Measurements from ENCODE around the gene SLIT3. TPM values are rescaled to one million over a fixed set of nuclear protein-coding genes. Genes with fewer than 3 reads are reported as not detected.

Gene SLIT3
- polyA plus RNA-seq, 3 donors, result 48.8 to 51.1 (median 50.1) TPM

GRCh38 chr5:168790671-168791250 is 510.2 kb downstream of the SLIT3 start:
- DNase-seq (ENCODE audit: low read depth in 3 of 3, low spot score in 2 of 3), result no peak

- no peak for DNase-seq (ENCODE audit: low read depth in 3 of 3, low spot score in 2 of 3)
These were observed 510.8 kb downstream of the SLIT3 start for GRCh38 chr5:168790002-168790635.

GRCh38 chr5:168788786-168789185 is 512.2 kb downstream of the SLIT3 start:
- DNase-seq (ENCODE audit: low read depth in 3 of 3, low spot score in 2 of 3), result no peak

- DNase-seq (ENCODE audit: low read depth in 3 of 3, low spot score in 2 of 3), result no peak
These were observed 512.8 kb downstream of the SLIT3 start for GRCh38 chr5:168788107-168788506.

- DNase-seq (ENCODE audit: low read depth in 3 of 3, low spot score in 2 of 3), result no peak
These were observed 514.8 kb downstream of the SLIT3 start for GRCh38 chr5:168786147-168786546.

- DNase-seq (ENCODE audit: low read depth in 3 of 3, low spot score in 2 of 3), result no peak
These were observed 516.5 kb downstream of the SLIT3 start for GRCh38 chr5:168784454-168784853.

GRCh38 chr5:168781941-168782571 is 518.9 kb downstream of the SLIT3 start:
- no peak for DNase-seq (ENCODE audit: low read depth in 3 of 3, low spot score in 2 of 3)

GRCh38 chr5:168780888-168781287 is 520.1 kb downstream of the SLIT3 start:
- no peak for DNase-seq (ENCODE audit: low read depth in 3 of 3, low spot score in 2 of 3)

GRCh38 chr5:168779333-168779732 is 521.6 kb downstream of the SLIT3 start:
- DNase-seq (ENCODE audit: low read depth in 3 of 3, low spot score in 2 of 3), result no peak

GRCh38 chr5:168778536-168778935 is 522.4 kb downstream of the SLIT3 start:
- DNase-seq (ENCODE audit: low read depth in 3 of 3, low spot score in 2 of 3), result no peak

GRCh38 chr5:168777651-168778050 is 523.3 kb downstream of the SLIT3 start:
- no peak for DNase-seq (ENCODE audit: low read depth in 3 of 3, low spot score in 2 of 3)

GRCh38 chr5:168776070-168776469 is 524.9 kb downstream of the SLIT3 start:
- no peak for DNase-seq (ENCODE audit: low read depth in 3 of 3, low spot score in 2 of 3)

GRCh38 chr5:168773226-168773625 is 527.7 kb downstream of the SLIT3 start:
- DNase-seq (ENCODE audit: low read depth in 3 of 3, low spot score in 2 of 3), result no peak

GRCh38 chr5:168772316-168772961 is 528.5 kb downstream of the SLIT3 start:
- DNase-seq (ENCODE audit: low read depth in 3 of 3, low spot score in 2 of 3), result no peak

- no peak for DNase-seq (ENCODE audit: low read depth in 3 of 3, low spot score in 2 of 3)
These were observed 529.3 kb downstream of the SLIT3 start for GRCh38 chr5:168771678-168772077.

- DNase-seq (ENCODE audit: low read depth in 3 of 3, low spot score in 2 of 3), result no peak
These were observed 529.9 kb downstream of the SLIT3 start for GRCh38 chr5:168770996-168771395.

GRCh38 chr5:168770036-168770498 is 530.9 kb downstream of the SLIT3 start:
- DNase-seq (ENCODE audit: low read depth in 3 of 3, low spot score in 2 of 3), result no peak

GRCh38 chr5:168768172-168768571 is 532.8 kb downstream of the SLIT3 start:
- DNase-seq (ENCODE audit: low read depth in 3 of 3, low spot score in 2 of 3), result no peak

GRCh38 chr5:168766426-168766700 is 534.6 kb downstream of the SLIT3 start:
- DNase-seq (ENCODE audit: low read depth in 3 of 3, low spot score in 2 of 3), result no peak

- peak in 2 of 3 donors; percentile 15 to 30 for DNase-seq (ENCODE audit: low read depth in 3 of 3, low spot score in 2 of 3)
These were observed 535.2 kb downstream of the SLIT3 start for GRCh38 chr5:168765551-168766425.

- DNase-seq (ENCODE audit: low read depth in 3 of 3, low spot score in 2 of 3), result no peak
These were observed 535.8 kb downstream of the SLIT3 start for GRCh38 chr5:168765086-168765550.
